RWPE2 (cell line): ENCODE results near the gene PTPRM.

Experiments
- ATAC-seq: fragments of 200-7000 bp; cut with Tn5 transposase; 3 replicates; pipeline ENCODE4 v1.9.1; 2021; ENCODE audit warnings: low read depth
- DNase-seq: peaks from one replicate; pipeline ENCODE4 v3.0.0-alpha.2; 2020; ENCODE audit warnings: low spot score
- H3K27ac ChIP-seq: fragments of 450-650 bp; 2 replicates; pipeline ENCODE4 v1.5.1; 2017; ENCODE audit warnings: mild to moderate bottlenecking; ENCODE audit not compliant: poor library complexity, severe bottlenecking
- H3K27me3 ChIP-seq: fragments of 250-450 bp; sonication (Bioruptor Pico); 2 replicates; pipeline ENCODE4 v1.5.1; 2021; ENCODE audit warnings: mild to moderate bottlenecking, moderate library complexity; ENCODE audit not compliant: insufficient read depth, poor library complexity, severe bottlenecking
- H3K36me3 ChIP-seq: fragments of 250-450 bp; sonication (Bioruptor Pico); 2 replicates; pipeline ENCODE4 v1.5.1; 2020; ENCODE audit warnings: low read depth, mild to moderate bottlenecking, moderate library complexity
- H3K4me1 ChIP-seq: fragments of 250-450 bp; sonication (Bioruptor Pico); 2 replicates; pipeline ENCODE4 v1.5.1; 2021; ENCODE audit warnings: mild to moderate bottlenecking, moderate library complexity; ENCODE audit not compliant: insufficient read depth, poor library complexity, severe bottlenecking
- H3K4me3 ChIP-seq: fragments of 250-450 bp; sonication (Bioruptor Pico); 2 replicates; pipeline ENCODE4 v1.5.1; 2021; ENCODE audit warnings: mild to moderate bottlenecking, moderate library complexity; ENCODE audit not compliant: severe bottlenecking
- H3K9me3 ChIP-seq: fragments of 250-450 bp; sonication (Bioruptor Pico); 2 replicates; pipeline ENCODE4 v1.5.1; 2021; ENCODE audit warnings: mild to moderate bottlenecking, moderate library complexity; ENCODE audit not compliant: severe bottlenecking
- TF ChIP-seq, protein P1 (sequence below): fragments of 450-650 bp; IDR thresholded peaks from one replicate; pipeline ENCODE4 v1.5.1; 2017; ENCODE audit warnings: mild to moderate bottlenecking, moderate library complexity; ENCODE audit not compliant: poor library complexity, severe bottlenecking

Gene PTPRM

DNA sequence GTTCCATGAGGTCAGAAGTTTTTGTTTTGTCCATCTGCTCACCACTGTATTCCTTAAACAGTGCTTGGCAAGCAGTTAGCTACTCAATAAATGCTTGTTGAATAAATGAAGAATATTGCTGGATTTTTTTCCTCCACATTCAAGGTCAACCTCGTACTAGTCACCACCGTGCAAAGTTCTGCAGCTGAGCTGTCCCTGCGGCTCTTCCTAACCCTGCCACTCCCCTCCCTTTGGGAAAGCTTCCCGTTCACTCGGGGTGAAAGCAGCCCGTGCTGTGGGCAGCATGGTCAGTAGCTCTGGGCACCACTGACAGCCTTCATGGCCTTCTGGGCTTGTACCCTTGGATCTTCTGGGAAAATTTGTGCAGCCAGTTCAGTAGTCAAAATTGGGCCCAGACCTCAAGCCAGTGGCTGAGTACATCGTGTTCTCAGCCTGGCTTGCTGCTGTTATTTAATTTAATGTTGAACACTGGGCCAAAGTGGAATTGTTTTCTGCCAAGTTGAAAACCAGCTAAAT lies 572.8 kb downstream of the PTPRM start:
- peaks cover 19% of the 10 kb centered on the region for H3K4me1 ChIP-seq
- ATAC-seq (no peak), DNase-seq (no peak)
- H3K9me3 ChIP-seq = no peaks in the 10 kb centered on the region
- no peaks in the 10 kb centered on the region for H3K27me3 ChIP-seq
- H3K4me3 ChIP-seq = no peak overlapping the region
- H3K27ac ChIP-seq = no peak overlapping the region
- peaks cover 5% of the 10 kb centered on the region; the same call in 1 of the 2 replicates for H3K36me3 ChIP-seq
- TF ChIP-seq, protein P1, sequence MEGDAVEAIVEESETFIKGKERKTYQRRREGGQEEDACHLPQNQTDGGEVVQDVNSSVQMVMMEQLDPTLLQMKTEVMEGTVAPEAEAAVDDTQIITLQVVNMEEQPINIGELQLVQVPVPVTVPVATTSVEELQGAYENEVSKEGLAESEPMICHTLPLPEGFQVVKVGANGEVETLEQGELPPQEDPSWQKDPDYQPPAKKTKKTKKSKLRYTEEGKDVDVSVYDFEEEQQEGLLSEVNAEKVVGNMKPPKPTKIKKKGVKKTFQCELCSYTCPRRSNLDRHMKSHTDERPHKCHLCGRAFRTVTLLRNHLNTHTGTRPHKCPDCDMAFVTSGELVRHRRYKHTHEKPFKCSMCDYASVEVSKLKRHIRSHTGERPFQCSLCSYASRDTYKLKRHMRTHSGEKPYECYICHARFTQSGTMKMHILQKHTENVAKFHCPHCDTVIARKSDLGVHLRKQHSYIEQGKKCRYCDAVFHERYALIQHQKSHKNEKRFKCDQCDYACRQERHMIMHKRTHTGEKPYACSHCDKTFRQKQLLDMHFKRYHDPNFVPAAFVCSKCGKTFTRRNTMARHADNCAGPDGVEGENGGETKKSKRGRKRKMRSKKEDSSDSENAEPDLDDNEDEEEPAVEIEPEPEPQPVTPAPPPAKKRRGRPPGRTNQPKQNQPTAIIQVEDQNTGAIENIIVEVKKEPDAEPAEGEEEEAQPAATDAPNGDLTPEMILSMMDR = no peak

GRCh38 chr18:8140841-8141501 lies 573.9 kb downstream of the PTPRM start:
- Histone ChIP-seq H3K4me1 (peaks cover 19% of the 10 kb centered on the region), H3K4me3 (no peak overlapping the region), H3K9me3 (no peaks in the 10 kb centered on the region), H3K27me3 (no peaks in the 10 kb centered on the region), H3K27ac (no peak overlapping the region), H3K36me3 (peaks cover 5% of the 10 kb centered on the region; the same call in 1 of the 2 replicates)
- TF ChIP-seq, protein P1 = no peak
- DNase-seq (no peak), ATAC-seq (peak; percentile 94)

- TF ChIP-seq, protein P1 = no peak
- Histone ChIP-seq H3K27me3 (no peaks in the 10 kb centered on the region), H3K4me3 (no peak overlapping the region), H3K4me1 (peaks cover 19% of the 10 kb centered on the region), H3K36me3 (peaks cover 5% of the 10 kb centered on the region; the same call in 1 of the 2 replicates), H3K9me3 (no peaks in the 10 kb centered on the region), H3K27ac (no peak overlapping the region)
- ATAC-seq (no peak), DNase-seq (no peak)
Observed at GRCh38 chr18:8142131-8142711, 575.1 kb downstream of the PTPRM start.

DNA sequence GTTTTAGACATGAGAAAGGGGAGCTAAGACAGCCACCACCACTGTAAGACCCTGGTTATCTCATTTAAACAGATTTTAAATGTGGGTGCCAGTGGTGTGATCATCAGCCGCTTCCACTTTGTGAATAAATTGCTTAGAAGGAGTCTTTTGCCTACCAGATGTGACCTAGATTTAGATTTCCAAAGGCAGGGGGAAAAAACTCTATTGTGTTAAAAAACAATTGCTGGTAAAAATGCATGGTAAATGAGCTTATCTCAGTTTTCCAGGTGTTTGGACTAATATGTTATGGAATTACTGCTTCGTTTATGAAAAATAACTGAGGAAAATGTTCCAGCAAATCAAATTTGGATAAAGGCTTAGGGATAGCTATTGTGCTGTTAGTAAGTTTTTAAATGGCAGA lies 575.8 kb downstream of the PTPRM start:
- Histone ChIP-seq H3K27me3 (no peaks in the 10 kb centered on the region), H3K4me3 (no peak overlapping the region), H3K4me1 (peaks cover 19% of the 10 kb centered on the region), H3K36me3 (peaks cover 5% of the 10 kb centered on the region; the same call in 1 of the 2 replicates), H3K27ac (no peak overlapping the region), H3K9me3 (no peaks in the 10 kb centered on the region)
- TF ChIP-seq, protein P1 = no peak
- DNase-seq = no peak
- no peak for ATAC-seq

- TF ChIP-seq, protein P1 = no peak
- Histone ChIP-seq H3K4me3 (no peak overlapping the region), H3K27ac (no peak overlapping the region), H3K27me3 (no peaks in the 10 kb centered on the region), H3K36me3 (no peaks in the 10 kb centered on the region), H3K4me1 (no peaks in the 10 kb centered on the region), H3K9me3 (no peaks in the 10 kb centered on the region)
- no peak for ATAC-seq
- no peak for DNase-seq
Observed at GRCh38 chr18:8151181-8151580, 584.1 kb downstream of the PTPRM start.
